Lung microvascular endothelial cell (primary cell): ENCODE measurements around the gene RBBP5. TPM values are rescaled to one million over a fixed set of nuclear protein-coding genes. Genes with fewer than 3 reads are reported as not detected.

Experiments
- total RNA-seq: library from RNA; depleted of rRNA; stranded (reverse); fragments of >200 nt; gene quantifications from 2 replicates; pipeline ENCODE4 v1.2.1, GENCODE V29; 2014

RBBP5 gene
- total RNA-seq, 1 donor from 2014 or later = 16.3 TPM

Other genes starting within 250 kb of the RBBP5 start
- not detected in 2 replicates for gene CNTN2, start 78.8 kb downstream of the RBBP5 start, total RNA-seq
- gene TMEM81, start 37.5 kb downstream of the RBBP5 start, total RNA-seq = 0.87 and 2.0 TPM in 2 replicates
- 8.9 and 10.9 TPM in 2 replicates for gene DSTYK, start 89.7 kb upstream of the RBBP5 start, total RNA-seq
- gene TMCC2, start 106.0 kb upstream of the RBBP5 start, total RNA-seq = 0.40 and 0.44 TPM in 2 replicates
- gene NUAK2, start 199.8 kb upstream of the RBBP5 start, total RNA-seq = 2.6 and 3.8 TPM in 2 replicates
- gene KLHDC8A, start 234.9 kb upstream of the RBBP5 start, total RNA-seq = not detected in 2 replicates